ENCODE data around the gene PDE4D. TPM values are rescaled to one million over a fixed set of nuclear protein-coding genes. Genes with fewer than 3 reads are reported as not detected.

PDE4D gene
- total RNA-seq, 1 experiment from 2014 or later, result 3.6 TPM

GRCh38 chr5:59275510-59276324 lies 617.8 kb downstream of the PDE4D start:
- BruUV-seq (replicated peaks), result no TSS peak
- Histone ChIP-seq H2AFZ (ENCODE audit: low read length) (peak overlapping the region; percentile 61), H3K79me2 (ENCODE audit: low read length) (no peaks in the 10 kb centered on the region), H3K4me3 (ENCODE audit: low read length) (peak overlapping the region; percentile 65), H3K9me2 (replicated peaks; ENCODE audit: low read length) (no peaks in the 10 kb centered on the region), H3K27ac (ENCODE audit: low read length) (no peak overlapping the region), H3K36me3 (ENCODE audit: low read depth, low read length) (no peaks in the 10 kb centered on the region), H3K4me1 (ENCODE audit: insufficient read depth, low read length) (no peaks in the 10 kb centered on the region), H3K4me2 (ENCODE audit: low read length) (peak overlapping the region; percentile 73), H3K9ac (ENCODE audit: low read length) (peak overlapping the region; percentile 22; the same call in 1 of the 2 replicates), H3K9me3 (ENCODE audit: low read length) (no peaks in the 10 kb centered on the region), H3K27me3 (ENCODE audit: low read length) (no peaks in the 10 kb centered on the region), H3F3A (ENCODE audit: low read length, unreplicated experiment) (no peaks in the 10 kb centered on the region), H4K20me1 (ENCODE audit: low read length) (no peaks in the 10 kb centered on the region)
- ATAC-seq, result peak; percentile 69
- intact Hi-C loops (cut with micrococcal nuclease), result no loop called here
- CTCF ChIA-PET, result interaction anchor here (0.7 kb wide), 1 partner anchor 53 kb away, joined by 3 read pairs; no protein-coding TSS in a partner anchor
- TF ChIP-seq EZH2phosphoT487 (IDR thresholded peaks at IDR 0.05; ENCODE audit: borderline replicate concordance, low read length), result no peak
- no peak for TF ChIP-seq CTCF (conservative IDR thresholded peaks at IDR 0.05; ENCODE audit: low read depth, low read length)
- TF ChIP-seq EZH2 (IDR thresholded peaks at IDR 0.05; ENCODE audit: low read length, unreplicated experiment), result no peak
- POLR2A ChIA-PET (ENCODE audit: unreplicated experiment), result no interaction called here
- DNase-seq, result no peak

- ChIA-PET POLR2A (ENCODE audit: unreplicated experiment) (no interaction called here), CTCF (interaction anchor here (0.7 kb wide), 1 partner anchor 52 kb away, joined by 3 read pairs; no protein-coding TSS in a partner anchor)
- Histone ChIP-seq H3K9me2 (replicated peaks; ENCODE audit: low read length) (no peaks in the 10 kb centered on the region), H3K79me2 (ENCODE audit: low read length) (no peaks in the 10 kb centered on the region), H3K36me3 (ENCODE audit: low read depth, low read length) (no peaks in the 10 kb centered on the region), H3K4me3 (ENCODE audit: low read length) (peak overlapping the region; percentile 65), H3K9me3 (ENCODE audit: low read length) (no peaks in the 10 kb centered on the region), H2AFZ (ENCODE audit: low read length) (peak overlapping the region; percentile 61), H3K27me3 (ENCODE audit: low read length) (no peaks in the 10 kb centered on the region), H3F3A (ENCODE audit: low read length, unreplicated experiment) (no peaks in the 10 kb centered on the region), H3K27ac (ENCODE audit: low read length) (no peak overlapping the region), H3K4me1 (ENCODE audit: insufficient read depth, low read length) (no peaks in the 10 kb centered on the region), H4K20me1 (ENCODE audit: low read length) (no peaks in the 10 kb centered on the region), H3K4me2 (ENCODE audit: low read length) (peak overlapping the region; percentile 73), H3K9ac (ENCODE audit: low read length) (no peak overlapping the region)
- intact Hi-C loops (cut with micrococcal nuclease), result no loop called here
- ATAC-seq (no peak), DNase-seq (no peak)
- TSS peak; percentile 59 for BruUV-seq (replicated peaks)
- TF ChIP-seq CTCF (conservative IDR thresholded peaks at IDR 0.05; ENCODE audit: low read depth, low read length), result no peak
- TF ChIP-seq EZH2 (IDR thresholded peaks at IDR 0.05; ENCODE audit: low read length, unreplicated experiment), result no peak
- no peak for TF ChIP-seq EZH2phosphoT487 (IDR thresholded peaks at IDR 0.05; ENCODE audit: borderline replicate concordance, low read length)
Measured at GRCh38 chr5:59275170-59275509, 618.4 kb downstream of the PDE4D start.

- no TSS peak for BruUV-seq (replicated peaks)
- intact Hi-C loops (cut with micrococcal nuclease), result no loop called here
- no peaks in the 10 kb centered on the region for H3K79me2 ChIP-seq (ENCODE audit: low read length)
- POLR2A ChIA-PET (ENCODE audit: unreplicated experiment), result no interaction called here
- no peaks in the 10 kb centered on the region for H4K20me1 ChIP-seq (ENCODE audit: low read length)
- no peaks in the 10 kb centered on the region for H3K9me2 ChIP-seq (replicated peaks; ENCODE audit: low read length)
- no peaks in the 10 kb centered on the region for H3K36me3 ChIP-seq (ENCODE audit: low read depth, low read length)
- no peaks in the 10 kb centered on the region for H3K27me3 ChIP-seq (ENCODE audit: low read length)
- H3K27ac ChIP-seq (ENCODE audit: low read length), result no peak overlapping the region
- no peaks in the 10 kb centered on the region for H3K9me3 ChIP-seq (ENCODE audit: low read length)
- CTCF ChIA-PET, result no interaction called here
- TF ChIP-seq EZH2 (IDR thresholded peaks at IDR 0.05; ENCODE audit: low read length, unreplicated experiment) (no peak), CTCF (conservative IDR thresholded peaks at IDR 0.05; ENCODE audit: low read depth, low read length) (no peak), EZH2phosphoT487 (IDR thresholded peaks at IDR 0.05; ENCODE audit: borderline replicate concordance, low read length) (no peak)
- H3K4me3 ChIP-seq (ENCODE audit: low read length), result no peak overlapping the region
- H3K4me1 ChIP-seq (ENCODE audit: insufficient read depth, low read length), result no peaks in the 10 kb centered on the region
- H2AFZ ChIP-seq (ENCODE audit: low read length), result no peak overlapping the region
- no peaks in the 10 kb centered on the region for H3F3A ChIP-seq (ENCODE audit: low read length, unreplicated experiment)
- H3K9ac ChIP-seq (ENCODE audit: low read length), result no peak overlapping the region
- DNase-seq (no peak), ATAC-seq (no peak)
- H3K4me2 ChIP-seq (ENCODE audit: low read length), result no peak overlapping the region
Measured at GRCh38 chr5:59274106-59274636, 619.4 kb downstream of the PDE4D start.
